Tibial nerve (tissue), 4 donors: ENCODE results near the gene VTI1A. TPM values are rescaled to one million over a fixed set of nuclear protein-coding genes. Genes with fewer than 3 reads are reported as not detected.

Source experiments
- DNase-seq, 2 donors: peaks; one replicate each; pipeline ENCODE4 v3.0.0-alpha.2; 2019; ENCODE audit warnings: low spot score in 2 of 2
- H3K27ac ChIP-seq, 4 donors: fragments of 200-600 bp; sonication (generic) in 3 of 4; one replicate each; pipeline ENCODE4 v1.5.1; 2017 to 2019; ENCODE audit warnings: mild to moderate bottlenecking in 1 of 4
- H3K27me3 ChIP-seq, 2 donors: fragments of 200-600 bp; sonication (generic) in 1 of 2; one replicate each; pipeline versions ENCODE4 v1.5.1 to v1.6.0; 2017 to 2019
- H3K36me3 ChIP-seq, 3 donors: fragments of 200-600 bp; sonication (generic); one replicate each; pipeline ENCODE4 v1.5.1; 2018 to 2019
- H3K4me1 ChIP-seq, 4 donors: fragments of 200-600 bp; sonication (generic) in 3 of 4; one replicate each; pipeline ENCODE4 v1.5.1; 2017 to 2019
- H3K4me3 ChIP-seq, 4 donors: fragments of 200-600 bp; sonication (generic) in 3 of 4; one replicate each; pipeline ENCODE4 v1.5.1; 2017 to 2019; ENCODE audit warnings: mild to moderate bottlenecking in 1 of 4, moderate library complexity in 1 of 4
- H3K9me3 ChIP-seq, 4 donors: fragments of 200-600 bp; sonication (generic) in 3 of 4; one replicate each; pipeline ENCODE4 v1.5.1; 2017 to 2019
- EP300 ChIP-seq, 2 donors: sonication (generic); formaldehyde crosslinking; IDR thresholded peaks; one replicate each; pipeline ENCODE4 v1.6.1; 2017; ENCODE audit warnings: antibody characterized with exemption in 2 of 2, mild to moderate bottlenecking in 1 of 2
- POLR2A ChIP-seq, 2 donors: fragments of 450-650 bp; IDR thresholded peaks; one replicate each; pipeline ENCODE4 v1.6.1; 2017; ENCODE audit warnings: antibody characterized with exemption in 2 of 2, mild to moderate bottlenecking in 2 of 2, moderate library complexity in 2 of 2
- WGBS, 2 donors: methylation state at CpG; one replicate each; pipeline ENCODE4 v1.1.5; 2018; 5-methylcytosine and 5-hydroxymethylcytosine counted together
- total RNA-seq, 4 donors: library from RNA; depleted of rRNA; stranded (reverse); fragments of >200 nt; gene quantifications; one replicate each; pipeline ENCODE4 v1.1.0, GENCODE V29; 2016
- TF ChIP-seq, protein P1 (sequence below), 5 experiments: fragments of 200-600 bp in 3 of 5; fragments of 450-650 bp in 2 of 5; sonication (generic) in 3 of 5; IDR thresholded peaks; one replicate each; pipeline ENCODE4 v1.5.1; 2016 to 2019; ENCODE audit warnings: antibody characterized with exemption in 5 of 5, mild to moderate bottlenecking in 3 of 5, moderate library complexity in 2 of 5

Gene VTI1A
- total RNA-seq, 4 donors from 2014 or later, result 96.5 to 253 (median 127) TPM

DNA sequence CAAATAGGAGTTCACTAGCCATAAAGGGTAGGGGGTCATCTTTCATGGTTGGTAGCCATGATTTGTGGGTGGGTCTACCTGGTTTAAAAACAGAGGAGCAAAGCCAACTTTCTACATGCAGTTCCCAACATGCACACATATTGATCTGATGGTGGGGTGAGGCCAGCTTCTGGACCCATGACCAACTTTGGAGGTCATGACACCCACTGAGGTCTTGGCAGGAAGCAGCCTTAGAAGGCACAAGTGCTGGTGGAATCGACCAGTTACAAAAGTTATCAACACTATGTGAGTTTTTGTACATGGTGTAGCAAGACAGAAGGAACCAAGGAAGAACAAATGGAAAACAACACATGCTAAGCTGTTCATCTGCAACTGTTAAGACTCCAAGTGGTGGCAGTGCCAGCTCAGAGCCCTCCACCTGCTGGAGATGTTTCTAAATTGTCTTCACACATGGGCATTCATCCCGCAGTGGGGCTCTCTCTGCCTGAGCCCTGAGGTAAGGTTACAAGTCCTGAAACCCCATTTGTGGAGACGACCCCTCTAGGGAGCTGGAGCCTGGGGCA lies 401.9 kb downstream of the VTI1A start:
- TF ChIP-seq, protein P1, sequence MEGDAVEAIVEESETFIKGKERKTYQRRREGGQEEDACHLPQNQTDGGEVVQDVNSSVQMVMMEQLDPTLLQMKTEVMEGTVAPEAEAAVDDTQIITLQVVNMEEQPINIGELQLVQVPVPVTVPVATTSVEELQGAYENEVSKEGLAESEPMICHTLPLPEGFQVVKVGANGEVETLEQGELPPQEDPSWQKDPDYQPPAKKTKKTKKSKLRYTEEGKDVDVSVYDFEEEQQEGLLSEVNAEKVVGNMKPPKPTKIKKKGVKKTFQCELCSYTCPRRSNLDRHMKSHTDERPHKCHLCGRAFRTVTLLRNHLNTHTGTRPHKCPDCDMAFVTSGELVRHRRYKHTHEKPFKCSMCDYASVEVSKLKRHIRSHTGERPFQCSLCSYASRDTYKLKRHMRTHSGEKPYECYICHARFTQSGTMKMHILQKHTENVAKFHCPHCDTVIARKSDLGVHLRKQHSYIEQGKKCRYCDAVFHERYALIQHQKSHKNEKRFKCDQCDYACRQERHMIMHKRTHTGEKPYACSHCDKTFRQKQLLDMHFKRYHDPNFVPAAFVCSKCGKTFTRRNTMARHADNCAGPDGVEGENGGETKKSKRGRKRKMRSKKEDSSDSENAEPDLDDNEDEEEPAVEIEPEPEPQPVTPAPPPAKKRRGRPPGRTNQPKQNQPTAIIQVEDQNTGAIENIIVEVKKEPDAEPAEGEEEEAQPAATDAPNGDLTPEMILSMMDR (IDR thresholded peaks at IDR 0.05), result no peak
- TF ChIP-seq EP300 (IDR thresholded peaks at IDR 0.05) (no peak), POLR2A (IDR thresholded peaks at IDR 0.05) (no peak)
- H3K4me3 ChIP-seq, result no peak overlapping the region
- peaks cover 0 to 7% (median 0%) of the 10 kb centered on the region in 4 donors for H3K4me1 ChIP-seq
- H3K27ac ChIP-seq, result no peak overlapping the region
- no peaks in the 10 kb centered on the region for H3K27me3 ChIP-seq
- H3K9me3 ChIP-seq, result peaks cover 0 to 33% (median 0%) of the 10 kb centered on the region in 4 donors
- WGBS, 2 donors, result 88 to 96% methylated on average over 3 of the region's 3 CpGs
- DNase-seq, result no peak
- H3K36me3 ChIP-seq, result peaks cover 0 to 7% (median 0%) of the 10 kb centered on the region in 3 donors

DNA sequence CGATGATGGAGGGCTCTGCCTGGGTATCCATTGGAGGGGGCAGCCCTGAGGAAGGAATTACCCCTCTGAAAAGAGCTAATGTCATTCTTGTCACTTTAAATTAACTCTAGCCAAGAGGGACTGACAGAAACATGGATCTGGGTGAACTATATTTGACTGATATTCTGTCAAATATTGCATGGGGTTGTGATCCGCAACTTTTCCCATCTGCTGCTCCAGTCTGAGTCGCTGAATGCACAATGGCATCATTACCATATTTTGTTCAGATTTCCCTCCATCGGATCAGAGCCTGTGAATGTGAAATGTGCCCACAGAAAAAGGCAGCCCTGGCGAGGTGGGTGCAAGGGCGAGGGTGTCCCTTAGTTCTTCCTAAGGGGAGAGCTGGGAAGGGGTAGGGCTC lies 402.5 kb downstream of the VTI1A start:
- no peak for DNase-seq
- no peak overlapping the region for H3K4me3 ChIP-seq
- peaks cover 0 to 7% (median 0%) of the 10 kb centered on the region in 3 donors for H3K36me3 ChIP-seq
- 91 to 93% methylated on average over 6 of the region's 6 CpGs for WGBS, 2 donors
- peaks cover 0 to 7% (median 0%) of the 10 kb centered on the region in 4 donors for H3K4me1 ChIP-seq
- H3K27me3 ChIP-seq, result no peaks in the 10 kb centered on the region
- H3K9me3 ChIP-seq, result peaks cover 0 to 33% (median 0%) of the 10 kb centered on the region in 4 donors
- no peak overlapping the region for H3K27ac ChIP-seq
- no peak for TF ChIP-seq POLR2A (IDR thresholded peaks at IDR 0.05)
- no peak for TF ChIP-seq EP300 (IDR thresholded peaks at IDR 0.05)
- TF ChIP-seq, protein P1 (IDR thresholded peaks at IDR 0.05), result no peak

DNA sequence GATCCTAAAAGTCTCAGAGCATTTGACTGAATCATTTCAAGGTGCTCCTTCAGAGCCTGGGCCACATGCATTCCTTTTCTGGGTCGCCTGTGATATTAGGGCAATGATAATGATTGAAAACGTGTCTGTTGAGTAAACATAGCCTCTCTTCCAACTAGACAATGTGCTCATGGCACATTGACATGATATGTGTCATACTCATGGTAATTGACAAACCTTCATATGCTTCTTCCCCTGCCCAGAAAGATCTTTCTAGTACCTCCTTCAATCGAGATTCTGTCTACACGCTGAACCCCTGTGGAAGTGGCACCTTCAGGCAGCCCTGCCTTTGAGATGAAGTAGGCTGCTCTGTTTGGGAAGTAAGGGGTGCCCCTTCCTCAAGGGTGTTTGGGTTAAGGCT lies 404.2 kb downstream of the VTI1A start:
- DNase-seq, result no peak
- Histone ChIP-seq H3K27ac (no peak overlapping the region), H3K9me3 (peaks cover 0 to 24% (median 0%) of the 10 kb centered on the region in 4 donors), H3K4me3 (no peak overlapping the region), H3K4me1 (peaks cover 0 to 7% (median 0%) of the 10 kb centered on the region in 4 donors), H3K36me3 (peaks cover 0 to 7% (median 0%) of the 10 kb centered on the region in 3 donors), H3K27me3 (no peaks in the 10 kb centered on the region)
- TF ChIP-seq, protein P1 (IDR thresholded peaks at IDR 0.05), result no peak
- TF ChIP-seq EP300 (IDR thresholded peaks at IDR 0.05) (no peak), POLR2A (IDR thresholded peaks at IDR 0.05) (no peak)
- 83 to 86% methylated on average over 4 of the region's 4 CpGs for WGBS, 2 donors

DNA sequence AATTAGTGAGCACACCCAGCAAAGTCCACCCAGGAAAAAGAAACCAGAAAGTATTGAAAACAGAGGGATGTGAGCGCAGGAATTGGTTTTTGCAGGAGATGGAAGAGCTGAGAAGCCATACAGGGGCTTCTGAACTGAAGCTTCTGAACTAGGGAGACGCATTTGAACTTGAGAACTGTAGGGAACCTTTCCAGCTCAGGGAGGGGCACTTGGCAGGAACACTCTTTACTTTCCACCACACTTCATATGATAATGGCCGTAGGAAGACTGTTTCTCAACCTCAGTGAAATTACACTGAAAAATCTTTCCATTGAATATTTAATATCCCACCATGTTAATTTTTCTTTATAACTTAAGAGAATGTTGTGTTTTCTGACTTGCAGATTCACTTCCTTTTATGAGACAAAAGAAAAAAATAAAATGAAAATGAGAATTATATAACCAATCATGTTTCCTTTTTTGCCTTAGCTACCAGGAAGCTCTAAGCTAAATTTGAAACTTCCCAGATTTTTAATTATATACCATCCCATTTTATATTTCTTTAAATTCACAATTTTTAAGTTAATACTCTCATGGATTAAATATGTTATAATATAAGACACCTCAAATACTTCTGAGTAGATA lies 404.7 kb downstream of the VTI1A start:
- H3K27me3 ChIP-seq, result no peaks in the 10 kb centered on the region
- TF ChIP-seq, protein P1 (IDR thresholded peaks at IDR 0.05), result no peak
- no peak for TF ChIP-seq POLR2A (IDR thresholded peaks at IDR 0.05)
- no peak for TF ChIP-seq EP300 (IDR thresholded peaks at IDR 0.05)
- no peak for DNase-seq
- H3K36me3 ChIP-seq, result peaks cover 0 to 7% (median 0%) of the 10 kb centered on the region in 3 donors
- WGBS, 2 donors, result 50 to 78% methylated on average over 3 of the region's 3 CpGs
- H3K4me3 ChIP-seq, result no peak overlapping the region
- peaks cover 0 to 7% (median 0%) of the 10 kb centered on the region in 4 donors for H3K4me1 ChIP-seq
- no peak overlapping the region for H3K27ac ChIP-seq
- peaks cover 0 to 19% (median 0%) of the 10 kb centered on the region in 4 donors for H3K9me3 ChIP-seq

DNA sequence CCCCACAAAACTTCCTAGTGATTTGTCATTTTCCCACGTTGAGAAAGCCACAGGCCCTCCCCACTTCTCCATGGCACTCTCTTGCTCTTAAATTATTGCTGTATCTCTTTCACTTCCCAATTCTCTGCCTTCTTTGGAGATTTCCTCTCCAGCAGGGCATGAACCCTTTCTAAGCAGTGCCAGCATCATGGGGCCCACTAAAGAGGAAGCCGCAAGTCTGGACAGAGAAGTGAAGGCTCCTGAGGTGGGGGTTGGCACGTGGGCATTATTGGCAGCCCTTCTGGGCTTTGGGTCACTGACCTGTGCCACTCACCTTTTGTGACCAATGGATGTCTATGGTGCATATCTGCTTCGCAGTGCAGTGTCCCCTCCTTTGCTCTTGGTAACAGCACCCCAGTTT lies 405.3 kb downstream of the VTI1A start:
- Histone ChIP-seq H3K9me3 (peaks cover 0 to 15% (median 0%) of the 10 kb centered on the region in 4 donors), H3K4me1 (peaks cover 0 to 7% (median 0%) of the 10 kb centered on the region in 4 donors), H3K36me3 (peaks cover 0 to 4% (median 0%) of the 10 kb centered on the region in 3 donors), H3K27me3 (no peaks in the 10 kb centered on the region), H3K27ac (no peak overlapping the region), H3K4me3 (no peak overlapping the region)
- 75 to 79% methylated on average over 4 of the region's 4 CpGs for WGBS, 2 donors
- TF ChIP-seq EP300 (IDR thresholded peaks at IDR 0.05), result peak in 1 of 2 donors; percentile 82
- no peak for TF ChIP-seq POLR2A (IDR thresholded peaks at IDR 0.05)
- TF ChIP-seq, protein P1 (IDR thresholded peaks at IDR 0.05), result no peak
- DNase-seq, result peak in 1 of 2 donors; percentile 24
